Upper lobe of left lung (tissue), 6 donors: ENCODE measurements around the gene FBRSL1. TPM values are rescaled to one million over a fixed set of nuclear protein-coding genes. Genes with fewer than 3 reads are reported as not detected.

ENCODE experiments used
- ATAC-seq, 2 donors: fragments of 200-7000 bp; cut with Tn5 transposase; one replicate each; pipeline ENCODE4 v1.9.1; 2022; ENCODE audit warnings: mild to moderate bottlenecking in 2 of 2, moderate library complexity in 2 of 2; ENCODE audit not compliant: low FRiP score in 2 of 2
- DNase-seq, 2 donors: peaks; one replicate each; pipeline ENCODE4 v3.0.0-alpha.2; 2019 to 2020
- H3K27ac ChIP-seq, 4 donors: fragments of 200-600 bp; sonication (generic); one replicate each; pipeline ENCODE4 v1.5.1; 2016 to 2019
- H3K27me3 ChIP-seq, 4 donors: fragments of 200-600 bp; sonication (generic); one replicate each; pipeline ENCODE4 v1.5.1; 2017 to 2019
- H3K36me3 ChIP-seq, 4 donors: fragments of 200-600 bp; sonication (generic); one replicate each; pipeline ENCODE4 v1.5.1; 2016 to 2019
- H3K4me1 ChIP-seq, 4 donors: fragments of 200-600 bp; sonication (generic); one replicate each; pipeline ENCODE4 v1.5.1; 2018 to 2019
- H3K4me3 ChIP-seq, 4 donors: fragments of 200-600 bp; sonication (generic); one replicate each; pipeline ENCODE4 v1.5.1; 2017 to 2019; ENCODE audit warnings: mild to moderate bottlenecking in 2 of 4, moderate library complexity in 1 of 4
- H3K9me3 ChIP-seq, 4 donors: fragments of 200-600 bp; sonication (generic); one replicate each; pipeline ENCODE4 v1.5.1; 2018 to 2019
- CTCF ChIP-seq, 6 experiments: fragments of 450-650 bp in 4 of 6; fragments of 200-600 bp in 2 of 6; sonication (generic) in 2 of 6; IDR thresholded peaks; one replicate each; pipeline ENCODE4 v1.5.1; 2016 to 2019; ENCODE audit warnings: antibody characterized with exemption in 6 of 6
- EP300 ChIP-seq, 4 donors: sonication (generic); formaldehyde crosslinking; IDR thresholded peaks; one replicate each; pipeline ENCODE4 v1.5.1; 2017; ENCODE audit warnings: antibody characterized with exemption in 4 of 4, control low read depth in 2 of 4
- POLR2A ChIP-seq, 4 donors: fragments of 450-650 bp; IDR thresholded peaks; one replicate each; pipeline ENCODE4 v1.5.1; 2016 to 2017; ENCODE audit warnings: antibody characterized with exemption in 4 of 4, mild to moderate bottlenecking in 2 of 4
- POLR2AphosphoS5 ChIP-seq, 2 donors: sonication (generic); formaldehyde crosslinking; IDR thresholded peaks; one replicate each; pipeline ENCODE4 v1.5.1; 2017; ENCODE audit warnings: antibody characterized with exemption in 2 of 2
- WGBS, 2 donors: methylation state at CpG; one replicate each; pipeline ENCODE4 v1.1.5; 2017 to 2018; 5-methylcytosine and 5-hydroxymethylcytosine counted together
- total RNA-seq, 6 donors: library from RNA; depleted of rRNA in 4 of 6; stranded (reverse); fragments of >200 nt in 4 of 6; gene quantifications; one replicate each; pipeline versions ENCODE4 v1.1.0 to v1.2.1, GENCODE V29; 2016 to 2021
- donor health status: DM: no; HTN: no; CAD: no; lungs with moderate emphysema.
- donor health status: DM: no; HTN: yes; CAD: no; lungs with severe emphysema.

Gene FBRSL1
- total RNA-seq, 6 donors from 2014 or later: 16.0 to 53.0 (median 44.1) TPM

- DNase-seq (peak in 1 of 2 donors; percentile 62), ATAC-seq (no peak)
- H3K9me3 ChIP-seq: no peaks in the 10 kb centered on the region
- WGBS, 2 donors: 92 to 93% methylated on average over 3 to 24 of the region's 24 CpGs
- no peak overlapping the region for H3K27ac ChIP-seq
- peaks cover 0 to 7% (median 2%) of the 10 kb centered on the region in 4 donors for H3K4me1 ChIP-seq
- no peak for TF ChIP-seq CTCF (IDR thresholded peaks at IDR 0.05)
- no peak for TF ChIP-seq POLR2AphosphoS5 (IDR thresholded peaks at IDR 0.05)
- TF ChIP-seq POLR2A (IDR thresholded peaks at IDR 0.05): no peak
- no peak for TF ChIP-seq EP300 (IDR thresholded peaks at IDR 0.05)
- peaks cover 0 to 36% (median 20%) of the 10 kb centered on the region in 4 donors for H3K36me3 ChIP-seq
- no peaks in the 10 kb centered on the region for H3K27me3 ChIP-seq
- H3K4me3 ChIP-seq: no peak overlapping the region
These were observed 23.6 kb downstream of the FBRSL1 start for GRCh38 chr12:132513458-132514135.

GRCh38 chr12:132514216-132514820 lies 24.4 kb downstream of the FBRSL1 start:
- Histone ChIP-seq H3K36me3 (peaks cover 0 to 28% (median 16%) of the 10 kb centered on the region in 4 donors), H3K4me3 (no peak overlapping the region), H3K4me1 (peaks cover 0 to 7% (median 2%) of the 10 kb centered on the region in 4 donors), H3K27ac (no peak overlapping the region), H3K9me3 (no peaks in the 10 kb centered on the region), H3K27me3 (no peaks in the 10 kb centered on the region)
- TF ChIP-seq POLR2A (IDR thresholded peaks at IDR 0.05): no peak
- TF ChIP-seq POLR2AphosphoS5 (IDR thresholded peaks at IDR 0.05): no peak
- TF ChIP-seq EP300 (IDR thresholded peaks at IDR 0.05): no peak
- TF ChIP-seq CTCF (IDR thresholded peaks at IDR 0.05): no peak
- 90 to 94% methylated on average over 7 to 17 of the region's 17 CpGs for WGBS, 2 donors
- no peak for ATAC-seq
- DNase-seq: peak in 1 of 2 donors; percentile 66

GRCh38 chr12:132514838-132515237 lies 24.9 kb downstream of the FBRSL1 start:
- no peak overlapping the region for H3K4me3 ChIP-seq
- H3K36me3 ChIP-seq: peaks cover 0 to 23% (median 13%) of the 10 kb centered on the region in 4 donors
- H3K4me1 ChIP-seq: peaks cover 0 to 7% (median 2%) of the 10 kb centered on the region in 4 donors
- no peak for ATAC-seq
- no peaks in the 10 kb centered on the region for H3K9me3 ChIP-seq
- WGBS, 2 donors: 86 to 92% methylated on average over 5 of the region's 5 CpGs
- H3K27ac ChIP-seq: no peak overlapping the region
- no peak for DNase-seq
- TF ChIP-seq CTCF (IDR thresholded peaks at IDR 0.05) (no peak), EP300 (IDR thresholded peaks at IDR 0.05) (no peak), POLR2A (IDR thresholded peaks at IDR 0.05) (no peak), POLR2AphosphoS5 (IDR thresholded peaks at IDR 0.05) (no peak)
- H3K27me3 ChIP-seq: no peaks in the 10 kb centered on the region

- Histone ChIP-seq H3K36me3 (peaks cover 0 to 12% (median 5%) of the 10 kb centered on the region in 4 donors), H3K9me3 (no peaks in the 10 kb centered on the region), H3K27ac (no peak overlapping the region), H3K27me3 (no peaks in the 10 kb centered on the region), H3K4me3 (no peak overlapping the region), H3K4me1 (peaks cover 6 to 20% (median 16%) of the 10 kb centered on the region in 4 donors)
- DNase-seq (no peak), ATAC-seq (no peak)
- TF ChIP-seq EP300 (IDR thresholded peaks at IDR 0.05): no peak
- no peak for TF ChIP-seq POLR2A (IDR thresholded peaks at IDR 0.05)
- TF ChIP-seq POLR2AphosphoS5 (IDR thresholded peaks at IDR 0.05): no peak
- TF ChIP-seq CTCF (IDR thresholded peaks at IDR 0.05): no peak
- 89 to 90% methylated on average over 18 of the region's 18 CpGs for WGBS, 2 donors
These were observed 26.4 kb downstream of the FBRSL1 start for GRCh38 chr12:132516095-132517012.
